Psoas muscle (tissue), 8 donors: ENCODE results near the gene MDC1. TPM values are rescaled to one million over a fixed set of nuclear protein-coding genes. Genes with fewer than 3 reads are reported as not detected.
A peak's percentile ranks its signal among the peaks of the same experiment; 100 is the strongest.
"Not testable (repeated sequence)": the region's sequence is repeated elsewhere in the genome, so short reads cannot be mapped to it uniquely, and the experiment has no call there.

Source experiments
- ATAC-seq, 4 donors: fragments of 200-7000 bp; cut with Tn5 transposase; one replicate each; pipeline ENCODE4 v1.9.1; 2020; ENCODE audit warnings: moderate library complexity in 3 of 4, mild to moderate bottlenecking in 2 of 4
- DNase-seq, 2 donors: peaks; one replicate each; pipeline ENCODE4 v3.0.0-alpha.2; 2020
- H3K27ac ChIP-seq: fragments of 200-600 bp; one replicate; pipeline ENCODE4 v1.8.0; 2022
- H3K27me3 ChIP-seq, 3 donors: fragments of 200-600 bp in 1 of 3; one replicate each; pipeline versions ENCODE4 v1.6.1 to v1.8.0; 2013 to 2022; ENCODE audit warnings: low read length in 2 of 3, mild to moderate bottlenecking in 2 of 3, moderate library complexity in 1 of 3; ENCODE audit not compliant: insufficient read depth in 3 of 3
- H3K36me3 ChIP-seq, 2 donors: fragments of 200-600 bp in 1 of 2; one replicate each; pipeline versions ENCODE4 v1.6.1 to v1.8.0; 2013 to 2022; ENCODE audit warnings: low read depth in 1 of 2, mild to moderate bottlenecking in 1 of 2, moderate library complexity in 1 of 2; ENCODE audit not compliant: insufficient read depth in 1 of 2
- H3K4me1 ChIP-seq: fragments of 200-600 bp; one replicate; pipeline ENCODE4 v1.8.0; 2022
- H3K4me3 ChIP-seq: fragments of 200-600 bp; one replicate; pipeline ENCODE4 v1.8.0; 2022; ENCODE audit warnings: mild to moderate bottlenecking
- H3K9me3 ChIP-seq: fragments of 200-600 bp; one replicate; pipeline ENCODE4 v1.8.0; 2022
- WGBS, 3 donors: extraction: QIAGEN DNeasy Blood & Tissue Kit; methylation state at CpG; one replicate each; pipeline versions ENCODE4 v1.1.6 to v1.1.7; 2013; 5-methylcytosine and 5-hydroxymethylcytosine counted together
- intact Hi-C, 2 donors: fragments of 100-400 bp; cut with DNase I; formaldehyde crosslinking; loops; one replicate each; pipeline versions ENCODE4 v1.11.0 to v1.14.2; 2022
- polyA plus RNA-seq, 3 donors: library from polyadenylated mRNA; stranded (reverse); fragments of 200-250 nt; gene quantifications; one replicate each; pipeline ENCODE4 v1.2.3, GENCODE V29; 2013
- total RNA-seq, 4 donors: library from RNA; stranded (reverse); fragmentation: NEBNext Ultra II Directional in 2 of 4; extraction: Animal tissue kit (Norgen Biotek cat#: 25700) in 2 of 4; gene quantifications; one replicate each; pipeline versions ENCODE4 v1.2.1 to v1.2.4, GENCODE V29; 2021 to 2023
- TF ChIP-seq, protein P1 (sequence below): fragments of 200-600 bp; IDR thresholded peaks from one replicate; pipeline ENCODE4 v1.8.0; 2022; ENCODE audit warnings: antibody characterized with exemption
- donor health status: healthy with polysubstance abuse.
- donor health status: DM: no; HTN: no; CAD: no; lungs with moderate emphysema.
- donor health status: Bipolar disorder and iron deficiency.
- donor health status: healthy.
- donor health status: DM: yes; HTN: yes; CAD: no.
- donor health status: DM: no; HTN: no; CAD: no.
- donor health status: DM: no; HTN: no; CAD: no.
- donor health status: DM: yes; HTN: yes; CAD: no.

The MDC1 gene
- total and polyA plus RNA-seq, 7 donors: 4.1 to 18.0 (median 12.7) TPM

DNA sequence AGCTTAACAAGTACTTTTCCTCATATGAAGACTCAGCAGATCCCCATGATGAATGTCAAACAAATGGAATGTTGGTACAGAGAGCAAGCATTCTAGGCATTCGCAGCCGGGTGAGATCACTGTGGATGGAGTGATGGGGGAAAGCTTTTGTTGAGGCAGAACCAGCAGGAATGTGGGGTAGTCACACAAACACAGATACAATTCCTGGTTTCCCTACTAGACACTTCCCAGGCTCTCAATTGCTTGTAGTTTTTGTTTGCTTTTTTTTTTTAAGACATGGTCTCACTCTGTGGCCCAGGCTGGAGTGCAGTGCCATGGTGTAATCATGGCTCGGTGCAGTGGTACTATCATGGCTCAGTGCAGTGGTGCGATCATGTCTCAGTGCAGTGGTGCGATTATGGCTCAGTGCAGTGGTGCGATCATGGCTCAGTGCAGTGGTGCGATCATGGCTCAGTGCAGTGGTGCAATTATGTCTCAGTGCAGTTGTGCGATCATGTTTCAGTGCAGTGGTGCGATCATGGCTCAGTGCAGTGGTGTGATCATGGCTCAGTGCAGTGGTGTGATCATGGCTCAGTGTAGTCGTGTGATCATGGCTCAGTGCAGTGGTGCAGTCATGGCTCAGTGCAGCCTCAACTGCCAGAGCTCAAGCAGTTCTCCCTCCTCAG lies 42.6 kb upstream of the MDC1 start:
- H3K27ac ChIP-seq: no peak overlapping the region
- peak in 3 of 4 donors; percentile 60 to 71 (median 70) for ATAC-seq
- WGBS, 3 donors: 83 to 88% (median 84%) methylated on average over 10 of the region's 10 CpGs

DNA sequence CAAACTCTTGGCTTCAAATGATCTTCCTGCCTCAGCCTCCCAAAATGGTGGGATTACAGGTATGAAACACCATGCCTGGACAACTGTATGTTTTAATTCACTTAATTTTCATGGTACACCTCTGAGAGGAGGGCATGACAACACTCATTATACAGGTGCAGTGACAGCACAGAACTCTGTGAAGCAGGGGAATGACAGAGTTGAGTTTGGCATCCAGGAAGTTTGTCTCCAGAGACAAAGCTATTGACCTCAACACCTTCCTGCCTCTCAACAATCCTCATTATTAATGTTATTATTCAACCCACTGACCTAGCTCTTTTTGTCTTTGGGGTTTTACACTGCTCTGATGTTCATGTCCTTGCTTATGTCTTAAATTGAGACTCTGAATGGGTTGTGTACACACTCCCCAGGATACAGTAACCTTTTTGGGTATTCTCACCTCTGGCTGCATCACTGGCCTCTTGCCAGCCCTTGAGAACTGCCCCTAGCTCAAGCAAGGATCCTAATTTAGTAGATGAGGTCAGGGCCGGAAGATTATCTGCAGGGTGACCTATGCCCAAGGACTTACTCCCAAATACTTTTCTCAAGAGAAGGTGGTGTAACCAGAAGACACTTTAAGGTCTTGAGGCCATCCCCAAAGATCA lies 40.3 kb upstream of the MDC1 start:
- Histone ChIP-seq H3K27me3 (no peaks in the 10 kb centered on the region), H3K4me1 (peaks cover 24% of the 10 kb centered on the region), H3K36me3 (no peaks in the 10 kb centered on the region), H3K9me3 (no peaks in the 10 kb centered on the region), H3K4me3 (no peak overlapping the region), H3K27ac (peak overlapping the region; percentile 17)
- DNase-seq (no peak), ATAC-seq (peak in 2 of 4 donors; percentile 23 to 50)
- WGBS, 3 donors: 36 to 75% (median 62%) methylated on average over 1 of the region's 1 CpG
- intact Hi-C loops: no loop called here
- TF ChIP-seq, protein P1, sequence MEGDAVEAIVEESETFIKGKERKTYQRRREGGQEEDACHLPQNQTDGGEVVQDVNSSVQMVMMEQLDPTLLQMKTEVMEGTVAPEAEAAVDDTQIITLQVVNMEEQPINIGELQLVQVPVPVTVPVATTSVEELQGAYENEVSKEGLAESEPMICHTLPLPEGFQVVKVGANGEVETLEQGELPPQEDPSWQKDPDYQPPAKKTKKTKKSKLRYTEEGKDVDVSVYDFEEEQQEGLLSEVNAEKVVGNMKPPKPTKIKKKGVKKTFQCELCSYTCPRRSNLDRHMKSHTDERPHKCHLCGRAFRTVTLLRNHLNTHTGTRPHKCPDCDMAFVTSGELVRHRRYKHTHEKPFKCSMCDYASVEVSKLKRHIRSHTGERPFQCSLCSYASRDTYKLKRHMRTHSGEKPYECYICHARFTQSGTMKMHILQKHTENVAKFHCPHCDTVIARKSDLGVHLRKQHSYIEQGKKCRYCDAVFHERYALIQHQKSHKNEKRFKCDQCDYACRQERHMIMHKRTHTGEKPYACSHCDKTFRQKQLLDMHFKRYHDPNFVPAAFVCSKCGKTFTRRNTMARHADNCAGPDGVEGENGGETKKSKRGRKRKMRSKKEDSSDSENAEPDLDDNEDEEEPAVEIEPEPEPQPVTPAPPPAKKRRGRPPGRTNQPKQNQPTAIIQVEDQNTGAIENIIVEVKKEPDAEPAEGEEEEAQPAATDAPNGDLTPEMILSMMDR: no peak

More for the DNA sequence above, 42.6 kb upstream of the MDC1 start:
- H3K27me3 ChIP-seq: no peaks in the 10 kb centered on the region
- H3K4me3 ChIP-seq: no peak overlapping the region
- peaks cover 9% of the 10 kb centered on the region for H3K4me1 ChIP-seq
- H3K9me3 ChIP-seq: no peaks in the 10 kb centered on the region
- DNase-seq: no peak
- intact Hi-C loops: no loop called here
- no peaks in the 10 kb centered on the region for H3K36me3 ChIP-seq
- TF ChIP-seq, protein P1: no peak

DNA sequence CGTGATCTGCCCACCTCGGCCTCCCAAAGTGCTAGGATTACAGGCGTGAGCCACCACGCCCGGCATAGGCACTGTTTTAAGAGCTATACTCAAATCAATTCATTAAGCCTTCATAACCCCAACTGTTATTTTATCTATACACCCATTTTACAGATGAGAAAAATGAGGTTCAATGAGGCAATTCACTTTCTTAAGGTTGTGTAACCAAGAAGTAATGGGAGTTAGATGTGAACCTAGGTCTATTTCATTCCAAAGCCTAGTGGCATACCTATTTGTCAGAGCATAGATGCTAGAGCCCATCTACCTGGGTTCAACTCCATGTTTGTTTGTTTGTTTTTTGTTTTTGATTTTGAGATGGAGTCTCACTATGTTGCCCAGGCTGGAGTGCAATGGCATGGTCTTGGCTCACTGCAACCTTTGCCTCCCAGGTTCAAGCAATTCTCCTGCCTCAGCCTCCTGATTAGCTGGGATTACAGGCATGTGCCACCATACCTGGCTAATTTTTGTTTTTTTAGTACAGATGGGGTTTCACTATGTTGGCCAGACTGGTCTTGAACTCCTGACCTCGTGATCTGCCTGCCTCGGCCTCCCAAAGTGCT lies 39.4 kb upstream of the MDC1 start:
- H3K36me3 ChIP-seq, ATAC-seq, H3K9me3 ChIP-seq, intact Hi-C loops, DNase-seq, H3K4me3 ChIP-seq, H3K27me3 ChIP-seq, H3K27ac ChIP-seq: not testable (repeated sequence)
- peaks cover 30% of the 10 kb centered on the region for H3K4me1 ChIP-seq
- 91 to 98% (median 92%) methylated on average over 7 of the region's 7 CpGs for WGBS, 3 donors

GRCh38 chr6:30754631-30755030 lies 37.5 kb upstream of the MDC1 start:
- no peak overlapping the region for H3K4me3 ChIP-seq
- 91 to 94% (median 93%) methylated on average over 3 of the region's 3 CpGs for WGBS, 3 donors
- H3K4me1 ChIP-seq: peaks cover 33% of the 10 kb centered on the region
- TF ChIP-seq, protein P1: no peak
- ATAC-seq (no peak), DNase-seq (no peak)
- H3K36me3 ChIP-seq: no peaks in the 10 kb centered on the region
- intact Hi-C loops: no loop called here
- H3K27ac ChIP-seq: no peak overlapping the region
- H3K27me3 ChIP-seq: no peaks in the 10 kb centered on the region
- no peaks in the 10 kb centered on the region for H3K9me3 ChIP-seq

DNA sequence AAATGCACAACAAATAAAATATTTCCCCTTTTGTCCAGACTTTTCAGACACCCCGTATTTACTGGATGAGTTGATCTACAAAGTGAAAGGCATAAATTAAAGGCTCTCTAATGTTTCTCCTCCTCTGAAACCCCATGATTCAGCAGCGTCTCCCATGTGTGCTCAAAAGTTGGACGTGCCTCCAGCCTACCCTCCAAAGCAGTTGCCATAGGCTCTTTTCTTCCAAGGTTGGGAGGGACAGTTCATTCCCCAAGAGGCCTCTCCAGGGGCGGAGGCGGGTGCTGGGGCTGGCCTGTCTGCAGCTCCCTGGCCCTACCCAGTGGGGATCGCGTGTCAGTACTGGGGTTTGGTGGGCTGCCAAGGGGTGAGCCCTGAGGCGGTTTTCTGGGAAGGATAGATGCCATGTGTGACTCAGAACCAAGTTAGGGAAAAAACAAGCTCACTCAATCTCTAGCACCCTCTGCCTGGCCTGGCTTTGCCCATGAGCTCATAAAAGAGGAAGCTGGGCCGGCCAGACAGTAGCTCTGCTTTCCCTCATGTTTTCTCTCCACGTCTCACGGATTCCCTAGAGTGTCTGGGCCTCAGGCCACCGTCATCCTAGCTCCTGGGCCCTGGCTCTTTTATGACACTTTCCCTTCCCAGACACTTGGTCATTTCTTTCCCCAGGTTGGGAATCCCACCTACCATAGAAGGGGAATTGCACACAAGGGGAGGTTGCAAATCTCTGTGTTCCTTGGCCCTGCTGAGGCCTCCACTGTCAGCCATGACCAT lies 35.3 kb upstream of the MDC1 start:
- Histone ChIP-seq H3K27ac (peak overlapping the region; percentile 91), H3K4me3 (peak overlapping the region; percentile 33), H3K4me1 (peaks cover 26% of the 10 kb centered on the region), H3K36me3 (no peaks in the 10 kb centered on the region), H3K9me3 (no peaks in the 10 kb centered on the region), H3K27me3 (no peaks in the 10 kb centered on the region)
- TF ChIP-seq, protein P1: no peak
- 13 to 21% (median 13%) methylated on average over 12 of the region's 12 CpGs for WGBS, 3 donors
- ATAC-seq (peak; percentile 95 to 97 (median 96)), DNase-seq (peak; percentile 98 to 99)
- intact Hi-C loops: no loop called here
